Central memory CD4-positive, alpha-beta T cell (primary cell): ENCODE data around the gene GNB1L.
A peak's percentile ranks its signal among the peaks of the same experiment; 100 is the strongest.

Experiments used
- DNase-seq: peaks from one replicate; pipeline ENCODE4 v3.0.0; 2022

The GNB1L gene

GRCh38 chr22:19758896-19759426 lies 95.7 kb downstream of the GNB1L start:
- no peak for DNase-seq

GRCh38 chr22:19757985-19758895 lies 96.4 kb downstream of the GNB1L start:
- no peak for DNase-seq

- no peak for DNase-seq
Measured at GRCh38 chr22:19757140-19757984, 97.3 kb downstream of the GNB1L start.

GRCh38 chr22:19756288-19757128 lies 98.2 kb downstream of the GNB1L start:
- peak; percentile 63 for DNase-seq

- no peak for DNase-seq
Measured at GRCh38 chr22:19755722-19756287, 98.9 kb downstream of the GNB1L start.

GRCh38 chr22:19755145-19755710 lies 99.4 kb downstream of the GNB1L start:
- no peak for DNase-seq

GRCh38 chr22:19754701-19755144 lies 100.0 kb downstream of the GNB1L start:
- DNase-seq, result no peak

GRCh38 chr22:19753996-19754700 lies 100.5 kb downstream of the GNB1L start:
- no peak for DNase-seq

GRCh38 chr22:19753090-19753842 lies 101.4 kb downstream of the GNB1L start:
- DNase-seq, result no peak

GRCh38 chr22:19751497-19752245 lies 103.0 kb downstream of the GNB1L start:
- DNase-seq, result no peak

GRCh38 chr22:19750507-19751490 lies 103.9 kb downstream of the GNB1L start:
- no peak for DNase-seq

GRCh38 chr22:19749876-19750275 lies 104.8 kb downstream of the GNB1L start:
- DNase-seq, result no peak

GRCh38 chr22:19748991-19749664 lies 105.5 kb downstream of the GNB1L start:
- DNase-seq, result no peak

- DNase-seq, result no peak
Measured at GRCh38 chr22:19748139-19748538, 106.5 kb downstream of the GNB1L start.

GRCh38 chr22:19747551-19747950 lies 107.1 kb downstream of the GNB1L start:
- no peak for DNase-seq

GRCh38 chr22:19746726-19747125 lies 107.9 kb downstream of the GNB1L start:
- no peak for DNase-seq
